ENCODE data around the gene NCK2. TPM values are rescaled to one million over a fixed set of nuclear protein-coding genes. Genes with fewer than 3 reads are reported as not detected.

The NCK2 gene
- polyA plus RNA-seq, 2 of the 4 experiments (the other 2 are of a cell fraction): 17.1 to 17.8 TPM

DNA sequence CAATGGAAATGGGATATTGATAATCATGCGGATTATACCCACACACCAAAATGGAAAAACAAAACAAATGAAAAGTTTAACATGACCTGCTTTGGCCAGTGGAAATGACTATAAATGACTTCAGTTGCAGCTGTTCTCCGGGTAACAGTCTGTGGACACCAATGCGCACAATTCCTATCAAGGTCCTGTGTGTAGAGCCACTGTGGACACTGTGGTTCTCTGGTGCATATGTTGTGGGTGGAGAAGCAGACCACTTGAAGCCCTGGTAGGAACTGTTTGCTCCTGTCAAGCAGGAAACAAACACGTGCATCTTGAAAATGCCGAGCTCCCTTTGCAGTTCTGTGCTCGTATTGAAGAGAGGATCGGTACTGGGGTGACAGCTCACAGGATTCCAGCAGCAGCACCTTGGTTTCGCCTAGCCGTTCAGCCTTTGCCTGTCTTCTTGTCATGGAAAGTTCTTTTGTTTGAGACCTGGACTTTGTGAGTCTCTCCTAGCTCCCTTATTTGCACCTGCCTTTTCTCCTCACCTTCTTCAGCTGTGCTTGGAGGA lies 32.9 kb downstream of the NCK2 start:
- no peaks in the 10 kb centered on the region for H3K4me1 ChIP-seq
- no peak overlapping the region for H3K4me3 ChIP-seq
- TF ChIP-seq SREBF2 (IDR thresholded peaks at IDR 0.05): no peak
- TF ChIP-seq PHF8 (IDR thresholded peaks at IDR 0.05; ENCODE audit: borderline replicate concordance, low read depth): no peak
- TF ChIP-seq ZFP36 (IDR thresholded peaks at IDR 0.05; ENCODE audit: borderline replicate concordance, partially characterized antibody): no peak
- no peak for TF ChIP-seq JUNB (IDR thresholded peaks at IDR 0.05)
- TF ChIP-seq CEBPB (IDR thresholded peaks at IDR 0.05): no peak
- TF ChIP-seq KDM5A (IDR thresholded peaks at IDR 0.05): no peak
- TF ChIP-seq, protein P1, sequence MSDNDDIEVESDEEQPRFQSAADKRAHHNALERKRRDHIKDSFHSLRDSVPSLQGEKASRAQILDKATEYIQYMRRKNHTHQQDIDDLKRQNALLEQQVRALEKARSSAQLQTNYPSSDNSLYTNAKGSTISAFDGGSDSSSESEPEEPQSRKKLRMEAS (IDR thresholded peaks at IDR 0.05): no peak
- no peak for TF ChIP-seq NFE2L2 (conservative IDR thresholded peaks at IDR 0.05; ENCODE audit: low read length)
- TF ChIP-seq, protein P2, sequence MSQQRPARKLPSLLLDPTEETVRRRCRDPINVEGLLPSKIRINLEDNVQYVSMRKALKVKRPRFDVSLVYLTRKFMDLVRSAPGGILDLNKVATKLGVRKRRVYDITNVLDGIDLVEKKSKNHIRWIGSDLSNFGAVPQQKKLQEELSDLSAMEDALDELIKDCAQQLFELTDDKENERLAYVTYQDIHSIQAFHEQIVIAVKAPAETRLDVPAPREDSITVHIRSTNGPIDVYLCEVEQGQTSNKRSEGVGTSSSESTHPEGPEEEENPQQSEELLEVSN (IDR thresholded peaks at IDR 0.05; ENCODE audit: borderline replicate concordance, low read depth): no peak
- TF ChIP-seq, protein P3, sequence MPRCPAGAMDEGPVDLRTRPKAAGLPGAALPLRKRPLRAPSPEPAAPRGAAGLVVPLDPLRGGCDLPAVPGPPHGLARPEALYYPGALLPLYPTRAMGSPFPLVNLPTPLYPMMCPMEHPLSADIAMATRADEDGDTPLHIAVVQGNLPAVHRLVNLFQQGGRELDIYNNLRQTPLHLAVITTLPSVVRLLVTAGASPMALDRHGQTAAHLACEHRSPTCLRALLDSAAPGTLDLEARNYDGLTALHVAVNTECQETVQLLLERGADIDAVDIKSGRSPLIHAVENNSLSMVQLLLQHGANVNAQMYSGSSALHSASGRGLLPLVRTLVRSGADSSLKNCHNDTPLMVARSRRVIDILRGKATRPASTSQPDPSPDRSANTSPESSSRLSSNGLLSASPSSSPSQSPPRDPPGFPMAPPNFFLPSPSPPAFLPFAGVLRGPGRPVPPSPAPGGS (IDR thresholded peaks at IDR 0.05): no peak
- no peak for TF ChIP-seq BHLHE40 (IDR thresholded peaks at IDR 0.05; ENCODE audit: low read depth, low read length)
- no peak for TF ChIP-seq NPAS2 (CRISPR knock-in tag; IDR thresholded peaks at IDR 0.05; ENCODE audit: borderline replicate concordance)
- no peak for TF ChIP-seq RARB (CRISPR knock-in tag; IDR thresholded peaks at IDR 0.05)
- TF ChIP-seq POLR2AphosphoS2 (conservative IDR thresholded peaks at IDR 0.05; ENCODE audit: low read length): no peak
- no peak for TF ChIP-seq ESRRA (IDR thresholded peaks at IDR 0.05; ENCODE audit: borderline replicate concordance, low read length)
- no peak for TF ChIP-seq POLR2A (IDR thresholded peaks at IDR 0.05; ENCODE audit: low read length)
- TF ChIP-seq, protein P4, sequence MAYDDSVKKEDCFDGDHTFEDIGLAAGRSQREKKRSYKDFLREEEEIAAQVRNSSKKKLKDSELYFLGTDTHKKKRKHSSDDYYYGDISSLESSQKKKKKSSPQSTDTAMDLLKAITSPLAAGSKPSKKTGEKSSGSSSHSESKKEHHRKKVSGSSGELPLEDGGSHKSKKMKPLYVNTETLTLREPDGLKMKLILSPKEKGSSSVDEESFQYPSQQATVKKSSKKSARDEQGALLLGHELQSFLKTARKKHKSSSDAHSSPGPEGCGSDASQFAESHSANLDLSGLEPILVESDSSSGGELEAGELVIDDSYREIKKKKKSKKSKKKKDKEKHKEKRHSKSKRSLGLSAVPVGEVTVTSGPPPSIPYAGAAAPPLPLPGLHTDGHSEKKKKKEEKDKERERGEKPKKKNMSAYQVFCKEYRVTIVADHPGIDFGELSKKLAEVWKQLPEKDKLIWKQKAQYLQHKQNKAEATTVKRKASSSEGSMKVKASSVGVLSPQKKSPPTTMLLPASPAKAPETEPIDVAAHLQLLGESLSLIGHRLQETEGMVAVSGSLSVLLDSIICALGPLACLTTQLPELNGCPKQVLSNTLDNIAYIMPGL (CRISPR knock-in tag; IDR thresholded peaks at IDR 0.05; ENCODE audit: borderline replicate concordance): no peak
- no peak for TF ChIP-seq MAZ (IDR thresholded peaks at IDR 0.05; ENCODE audit: borderline replicate concordance, low read depth, low read length)
- ATAC-seq (no peak), FAIRE-seq (no peak), DNase-seq (ENCODE audit: low read depth in 1 of 2, low spot score in 1 of 2) (no peak)
- H3K27ac ChIP-seq: no peak overlapping the region
- ChIA-PET POLR2A (no interaction called here), CTCF (interaction anchor here (1.3 kb wide), 1 partner anchor 328 kb away, joined by 3 read pairs; no protein-coding TSS in a partner anchor)
- H3K9me3 ChIP-seq: no peaks in the 10 kb centered on the region
- 90% methylated on average over 9 of the region's 9 CpGs for WGBS (ENCODE audit: missing lambda C conversion rate)
- no peak overlapping the region for H3K4me2 ChIP-seq

DNA sequence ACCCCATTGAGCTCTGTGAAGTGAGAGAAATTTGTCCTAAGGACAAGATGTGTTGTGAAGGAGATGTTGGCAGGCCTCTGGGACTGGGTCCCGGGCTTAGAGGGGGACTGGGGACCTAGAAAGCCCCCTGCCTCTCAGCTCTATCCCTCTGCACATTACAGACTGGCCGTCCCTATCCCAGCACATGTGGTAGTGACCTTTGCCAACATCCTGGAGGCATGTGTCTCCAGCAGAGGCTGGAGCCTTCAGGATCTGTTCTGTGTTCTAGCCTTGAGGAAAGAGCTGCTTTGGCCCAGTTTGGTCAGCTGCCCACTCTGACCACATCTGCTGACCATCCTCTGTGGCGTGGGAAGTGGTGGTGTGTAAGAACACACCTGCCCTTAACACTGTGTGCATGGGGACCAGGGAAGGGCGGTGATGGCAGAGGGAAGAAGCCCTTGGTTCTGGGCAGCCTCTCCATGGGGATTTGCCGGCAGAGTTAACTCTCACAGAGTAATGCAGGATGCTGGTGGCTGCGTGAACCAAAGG lies 33.4 kb downstream of the NCK2 start:
- CTCF ChIA-PET: interaction anchor here (1.3 kb wide), 1 partner anchor 327 kb away, joined by 3 read pairs; no protein-coding TSS in a partner anchor
- FAIRE-seq (no peak), DNase-seq (ENCODE audit: low read depth in 1 of 2, low spot score in 1 of 2) (no peak), ATAC-seq (no peak)
- Histone ChIP-seq H3K4me1 (no peaks in the 10 kb centered on the region), H3K9me3 (no peaks in the 10 kb centered on the region), H3K4me3 (no peak overlapping the region), H3K27ac (no peak overlapping the region), H3K4me2 (no peak overlapping the region)
- POLR2A ChIA-PET: no interaction called here
- WGBS (ENCODE audit: missing lambda C conversion rate): 75% methylated on average over 6 of the region's 6 CpGs
- TF ChIP-seq, protein P3 (IDR thresholded peaks at IDR 0.05): no peak

DNA sequence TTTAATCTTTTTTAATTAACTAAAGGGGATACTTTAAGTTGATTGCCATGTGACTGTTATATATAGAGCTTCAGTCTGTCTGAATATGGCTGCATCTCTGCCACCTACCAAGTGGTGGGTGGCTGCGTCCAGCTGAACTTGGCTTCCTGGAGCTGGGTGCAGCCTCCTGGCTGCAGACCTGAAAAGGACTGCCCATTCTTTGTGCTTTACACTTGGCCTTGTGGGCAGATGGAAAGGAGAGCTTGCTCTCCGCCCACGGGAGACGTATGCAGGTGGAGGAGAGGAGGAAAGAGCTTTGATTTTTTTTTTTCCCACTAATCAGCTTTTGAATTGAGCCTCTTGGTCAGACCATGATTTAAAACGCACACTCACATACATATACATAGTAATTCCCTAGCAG lies 34.7 kb downstream of the NCK2 start:
- no peaks in the 10 kb centered on the region for H3K9me3 ChIP-seq
- no peak for DNase-seq (ENCODE audit: low read depth in 1 of 2, low spot score in 1 of 2)
- ChIA-PET POLR2A (no interaction called here), CTCF (interaction anchor here (0.6 kb wide), 1 partner anchor 508 kb away, joined by 3 read pairs; no protein-coding TSS in a partner anchor)
- H3K4me3 ChIP-seq: no peak overlapping the region
- no peaks in the 10 kb centered on the region for H3K4me1 ChIP-seq
- WGBS (ENCODE audit: missing lambda C conversion rate): 75% methylated on average over 5 of the region's 5 CpGs
- no peak overlapping the region for H3K4me2 ChIP-seq
- H3K27ac ChIP-seq: no peak overlapping the region
- FAIRE-seq: no peak
- ATAC-seq: no peak
- TF ChIP-seq POLR2A (IDR thresholded peaks at IDR 0.05; ENCODE audit: low read length) (no peak), CHD4 (IDR thresholded peaks at IDR 0.05; ENCODE audit: borderline replicate concordance) (no peak), CHD2 (IDR thresholded peaks at IDR 0.05; ENCODE audit: low read length, partially characterized antibody) (no peak), RARB (CRISPR knock-in tag; IDR thresholded peaks at IDR 0.05) (no peak), ESRRA (IDR thresholded peaks at IDR 0.05; ENCODE audit: borderline replicate concordance, low read length) (no peak), JUNB (IDR thresholded peaks at IDR 0.05) (no peak), NPAS2 (CRISPR knock-in tag; IDR thresholded peaks at IDR 0.05; ENCODE audit: borderline replicate concordance) (no peak), MYC (IDR thresholded peaks at IDR 0.05; ENCODE audit: borderline replicate concordance, low read length) (no peak), GATA3 (IDR thresholded peaks at IDR 0.05; ENCODE audit: borderline replicate concordance) (no peak)
- TF ChIP-seq, protein P5, sequence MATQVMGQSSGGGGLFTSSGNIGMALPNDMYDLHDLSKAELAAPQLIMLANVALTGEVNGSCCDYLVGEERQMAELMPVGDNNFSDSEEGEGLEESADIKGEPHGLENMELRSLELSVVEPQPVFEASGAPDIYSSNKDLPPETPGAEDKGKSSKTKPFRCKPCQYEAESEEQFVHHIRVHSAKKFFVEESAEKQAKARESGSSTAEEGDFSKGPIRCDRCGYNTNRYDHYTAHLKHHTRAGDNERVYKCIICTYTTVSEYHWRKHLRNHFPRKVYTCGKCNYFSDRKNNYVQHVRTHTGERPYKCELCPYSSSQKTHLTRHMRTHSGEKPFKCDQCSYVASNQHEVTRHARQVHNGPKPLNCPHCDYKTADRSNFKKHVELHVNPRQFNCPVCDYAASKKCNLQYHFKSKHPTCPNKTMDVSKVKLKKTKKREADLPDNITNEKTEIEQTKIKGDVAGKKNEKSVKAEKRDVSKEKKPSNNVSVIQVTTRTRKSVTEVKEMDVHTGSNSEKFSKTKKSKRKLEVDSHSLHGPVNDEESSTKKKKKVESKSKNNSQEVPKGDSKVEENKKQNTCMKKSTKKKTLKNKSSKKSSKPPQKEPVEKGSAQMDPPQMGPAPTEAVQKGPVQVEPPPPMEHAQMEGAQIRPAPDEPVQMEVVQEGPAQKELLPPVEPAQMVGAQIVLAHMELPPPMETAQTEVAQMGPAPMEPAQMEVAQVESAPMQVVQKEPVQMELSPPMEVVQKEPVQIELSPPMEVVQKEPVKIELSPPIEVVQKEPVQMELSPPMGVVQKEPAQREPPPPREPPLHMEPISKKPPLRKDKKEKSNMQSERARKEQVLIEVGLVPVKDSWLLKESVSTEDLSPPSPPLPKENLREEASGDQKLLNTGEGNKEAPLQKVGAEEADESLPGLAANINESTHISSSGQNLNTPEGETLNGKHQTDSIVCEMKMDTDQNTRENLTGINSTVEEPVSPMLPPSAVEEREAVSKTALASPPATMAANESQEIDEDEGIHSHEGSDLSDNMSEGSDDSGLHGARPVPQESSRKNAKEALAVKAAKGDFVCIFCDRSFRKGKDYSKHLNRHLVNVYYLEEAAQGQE (IDR thresholded peaks at IDR 0.05): no peak
- TF ChIP-seq, protein P6, sequence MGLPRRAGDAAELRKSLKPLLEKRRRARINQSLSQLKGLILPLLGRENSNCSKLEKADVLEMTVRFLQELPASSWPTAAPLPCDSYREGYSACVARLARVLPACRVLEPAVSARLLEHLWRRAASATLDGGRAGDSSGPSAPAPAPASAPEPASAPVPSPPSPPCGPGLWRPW (IDR thresholded peaks at IDR 0.05): no peak

Data from A549 (cell line).